Endodermal cell (in vitro differentiated cells): Measurements from ENCODE around the gene BAZ2A. TPM values are rescaled to one million over a fixed set of nuclear protein-coding genes. Genes with fewer than 3 reads are reported as not detected.

Experiments used
- DNase-seq: peaks from one replicate; pipeline ENCODE4 v3.0.0-alpha.2; 2017
- H3K27ac ChIP-seq: 2 replicates; pipeline ENCODE4 v1.5.1; 2013; ENCODE audit warnings: mild to moderate bottlenecking, low read depth, low read length, moderate library complexity
- H3K27me3 ChIP-seq: 2 replicates; pipeline ENCODE4 v1.6.1; 2013; ENCODE audit warnings: mild to moderate bottlenecking, low read length, moderate library complexity; ENCODE audit not compliant: insufficient read depth, control insufficient read depth, poor library complexity, severe bottlenecking
- H3K36me3 ChIP-seq: 2 replicates; pipeline ENCODE4 v1.7.0; 2013; ENCODE audit warnings: mild to moderate bottlenecking, low read length, moderate library complexity; ENCODE audit not compliant: control insufficient read depth, insufficient read depth
- H3K4me1 ChIP-seq: one replicate; pipeline ENCODE4 v1.7.0; 2013; ENCODE audit warnings: low read length; ENCODE audit not compliant: control insufficient read depth, insufficient read depth
- H3K4me3 ChIP-seq: 2 replicates; pipeline ENCODE4 v1.5.1; 2013; ENCODE audit warnings: mild to moderate bottlenecking, low read length, moderate library complexity
- H3K9ac ChIP-seq: 2 replicates; pipeline ENCODE4 v1.6.1; 2013; ENCODE audit warnings: mild to moderate bottlenecking, low read length, moderate library complexity; ENCODE audit not compliant: poor library complexity, severe bottlenecking; ENCODE audit errors: extremely low read depth
- H3K9me3 ChIP-seq: 2 replicates; pipeline ENCODE4 v1.6.1; 2013; ENCODE audit warnings: mild to moderate bottlenecking, low read length, moderate library complexity; ENCODE audit not compliant: control insufficient read depth
- H3K27ac Mint-ChIP-seq: 2 replicates; pipeline ENCODE4 v1.8.0; 2020; ENCODE audit warnings: mixed read lengths
- H3K27me3 Mint-ChIP-seq: 2 replicates; pipeline ENCODE4 v1.8.0; 2021; ENCODE audit warnings: mild to moderate bottlenecking, mixed read lengths; ENCODE audit not compliant: insufficient read depth
- H3K36me3 Mint-ChIP-seq: 2 replicates; pipeline ENCODE4 v1.8.0; 2020; ENCODE audit warnings: low read depth, mixed read lengths
- H3K4me1 Mint-ChIP-seq: 2 replicates; pipeline ENCODE4 v1.8.0; 2020; ENCODE audit warnings: mixed read lengths
- H3K4me3 Mint-ChIP-seq: 2 replicates; pipeline ENCODE4 v1.8.0; 2020; ENCODE audit warnings: mild to moderate bottlenecking, moderate library complexity, mixed read lengths
- H3K9me3 Mint-ChIP-seq: 2 replicates; pipeline ENCODE4 v1.8.0; 2020; ENCODE audit warnings: mild to moderate bottlenecking, mixed read lengths
- CTCF ChIP-seq: fragments of 200-600 bp; sonication (generic); conservative IDR thresholded peaks from 2 replicates; pipeline ENCODE4 v1.5.0; 2021; ENCODE audit warnings: antibody characterized with exemption, mild to moderate bottlenecking
- WGBS, 2 experiments: methylation state at CpG; one replicate each; pipeline versions ENCODE4 v1.1.5 to v1.1.7; 2013; ENCODE audit warnings: missing lambda C conversion rate in 2 of 2, mixed read lengths in 1 of 2; ENCODE audit not compliant: insufficient coverage in 1 of 2, insufficient read length in 1 of 2; 5-methylcytosine and 5-hydroxymethylcytosine counted together
- total RNA-seq, 2 donors: library from RNA; stranded (reverse); fragmentation: NEBNext Ultra II Directional in 1 of 2; extraction: Animal tissue kit (Norgen Biotek cat#: 25700) in 1 of 2; gene quantifications; 2 replicates in 1 of 2; 3 replicates in 1 of 2; pipeline ENCODE4 v1.2.1, GENCODE V29; 2021

Gene BAZ2A
- total RNA-seq, 2 donors from 2014 or later, result 125 to 137 TPM

- Histone ChIP-seq H3K9ac (no peak overlapping the region), H3K27me3 (no peaks in the 10 kb centered on the region), H3K9me3 (no peaks in the 10 kb centered on the region), H3K4me1 (no peaks in the 10 kb centered on the region), H3K36me3 (peaks cover 22% of the 10 kb centered on the region), H3K4me3 (no peak overlapping the region), H3K27ac (no peak overlapping the region)
- TF ChIP-seq CTCF, result peak; percentile 72
- Mint-ChIP-seq H3K4me1 (peaks cover 13% of the 10 kb centered on the region), H3K4me3 (no peak overlapping the region), H3K9me3 (no peaks in the 10 kb centered on the region), H3K36me3 (peaks cover 42% of the 10 kb centered on the region), H3K27ac (peak overlapping the region; percentile 61), H3K27me3 (no peaks in the 10 kb centered on the region)
- 63 to 100% methylated on average over 1 to 3 of the region's 3 CpGs for WGBS, 2 experiments
- DNase-seq, result peak; percentile 82
Measured at GRCh38 chr12:56590237-56590830, 39.8 kb downstream of the BAZ2A start.

DNA sequence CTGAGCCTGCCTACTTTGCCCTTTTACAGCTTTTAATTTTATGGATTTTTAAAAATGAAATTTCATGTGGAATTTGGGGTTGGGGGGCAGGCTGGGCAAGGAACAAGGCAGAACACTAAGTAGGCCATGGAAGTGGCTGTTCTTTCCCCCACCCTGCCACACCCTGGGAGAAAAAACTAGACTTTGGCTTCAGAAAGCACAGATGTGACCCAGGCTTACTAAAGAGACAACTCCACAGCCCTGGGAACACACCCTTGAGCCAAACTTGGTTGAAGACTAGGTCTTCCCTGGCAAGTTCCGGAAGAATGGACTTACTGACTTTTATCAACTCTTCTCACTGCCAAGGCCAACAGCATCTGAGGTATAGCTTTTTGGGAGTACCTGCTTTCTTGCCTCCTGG, 40.3 kb downstream of the BAZ2A start:
- Mint-ChIP-seq H3K27me3 (no peaks in the 10 kb centered on the region), H3K4me1 (peaks cover 10% of the 10 kb centered on the region), H3K4me3 (no peak overlapping the region), H3K36me3 (peaks cover 43% of the 10 kb centered on the region), H3K27ac (peak overlapping the region; percentile 61), H3K9me3 (no peaks in the 10 kb centered on the region)
- H3K9ac ChIP-seq, result no peak overlapping the region
- no peak for DNase-seq
- no peaks in the 10 kb centered on the region for H3K9me3 ChIP-seq
- 92 to 93% methylated on average over 1 of the region's 1 CpG for WGBS, 2 experiments
- H3K4me3 ChIP-seq, result no peak overlapping the region
- no peak for TF ChIP-seq CTCF
- H3K27ac ChIP-seq, result no peak overlapping the region
- H3K4me1 ChIP-seq, result no peaks in the 10 kb centered on the region
- H3K27me3 ChIP-seq, result no peaks in the 10 kb centered on the region
- H3K36me3 ChIP-seq, result peaks cover 20% of the 10 kb centered on the region

DNA sequence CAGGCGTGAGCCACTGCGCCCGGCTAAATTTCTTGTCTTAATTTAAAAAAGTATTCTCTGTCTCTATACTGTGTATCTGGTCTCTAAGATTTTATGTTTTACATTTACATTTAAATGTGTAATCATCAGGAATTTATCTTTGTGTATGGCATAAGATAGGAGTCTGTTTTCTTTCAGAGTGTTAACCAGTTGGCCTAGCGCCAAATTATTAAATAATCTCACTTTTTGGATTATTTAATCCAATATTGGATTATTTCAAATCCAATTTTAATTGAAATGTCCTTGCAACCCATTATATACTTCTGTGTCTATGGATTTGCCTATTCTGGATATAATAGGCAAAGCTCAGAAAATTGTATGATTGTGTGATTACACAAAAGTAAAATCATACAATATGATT, 45.0 kb downstream of the BAZ2A start:
- WGBS, 2 experiments, result 95% methylated on average over 4 of the region's 4 CpGs; no CpG with 5 or more reads in 1 of the 2 experiments
- H3K36me3 ChIP-seq, result peaks cover 30% of the 10 kb centered on the region
- no peak overlapping the region for H3K27ac Mint-ChIP-seq

More for the DNA sequence above, 45.0 kb downstream of the BAZ2A start:
- Mint-ChIP-seq H3K36me3 (peaks cover 48% of the 10 kb centered on the region), H3K27me3 (no peaks in the 10 kb centered on the region), H3K4me3 (no peak overlapping the region), H3K4me1 (peaks cover 4% of the 10 kb centered on the region), H3K9me3 (no peaks in the 10 kb centered on the region)
- no peaks in the 10 kb centered on the region for H3K4me1 ChIP-seq
- no peak overlapping the region for H3K9ac ChIP-seq
- no peak for DNase-seq
- no peak overlapping the region for H3K4me3 ChIP-seq
- no peaks in the 10 kb centered on the region for H3K9me3 ChIP-seq
- H3K27me3 ChIP-seq, result no peaks in the 10 kb centered on the region
- no peak for TF ChIP-seq CTCF
- H3K27ac ChIP-seq, result no peak overlapping the region
